ENCODE data around the gene ZCCHC14. TPM values are rescaled to one million over a fixed set of nuclear protein-coding genes. Genes with fewer than 3 reads are reported as not detected.
"Not testable (repeated sequence)": the region's sequence is repeated elsewhere in the genome, so short reads cannot be mapped to it uniquely, and the experiment has no call there.

The ZCCHC14 gene
- total RNA-seq, 1 donor from 2014 or later = 6.3 TPM

- intact Hi-C loops (cut with micrococcal nuclease) = not testable (repeated sequence)
These were observed 10.2 kb downstream of the ZCCHC14 start for GRCh38 chr16:87482670-87483069.

DNA sequence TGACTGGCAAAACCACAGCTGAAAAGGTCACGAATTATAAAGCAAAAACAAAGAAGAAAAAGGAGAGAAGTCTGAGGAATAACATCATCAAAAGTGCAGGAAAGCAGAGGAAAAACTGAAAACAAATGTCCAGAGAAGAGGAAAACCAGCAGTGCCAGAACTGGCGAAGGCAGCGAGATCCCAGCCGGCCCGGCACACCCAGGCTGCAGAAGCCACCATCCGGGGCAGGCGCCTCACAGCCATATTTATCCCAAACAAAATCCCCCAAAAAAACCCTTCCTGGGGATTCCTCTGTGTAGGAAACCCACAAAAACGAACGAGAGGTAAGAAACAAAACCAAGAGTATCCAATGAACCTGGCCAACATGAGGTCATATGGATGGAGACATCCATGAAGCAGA lies 10.6 kb downstream of the ZCCHC14 start:
- intact Hi-C loops (cut with micrococcal nuclease) = no loop called here

DNA sequence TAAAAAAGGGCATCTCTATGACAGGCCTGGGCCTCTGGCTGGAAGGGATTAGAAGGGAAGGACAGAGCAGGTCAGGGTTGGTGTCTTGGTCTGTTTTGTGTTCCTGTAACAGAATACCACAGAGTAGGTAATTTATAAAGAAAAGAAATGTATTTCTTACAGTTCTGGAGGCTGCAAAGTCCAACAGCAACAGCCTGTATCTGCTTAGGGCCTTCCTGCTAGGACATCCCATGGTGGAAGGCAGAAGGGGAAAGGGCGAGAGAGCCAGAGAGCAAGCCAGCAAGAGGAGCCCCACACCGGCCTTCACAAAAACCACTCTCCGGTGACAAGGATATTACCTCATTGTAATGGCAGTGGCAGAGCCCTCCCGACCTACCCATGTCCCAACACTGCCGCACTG lies 11.1 kb downstream of the ZCCHC14 start:
- intact Hi-C loops (cut with micrococcal nuclease) = not testable (repeated sequence)

GRCh38 chr16:87477209-87477981 lies 15.4 kb downstream of the ZCCHC14 start:
- intact Hi-C loops (cut with micrococcal nuclease) = not testable (repeated sequence)

DNA sequence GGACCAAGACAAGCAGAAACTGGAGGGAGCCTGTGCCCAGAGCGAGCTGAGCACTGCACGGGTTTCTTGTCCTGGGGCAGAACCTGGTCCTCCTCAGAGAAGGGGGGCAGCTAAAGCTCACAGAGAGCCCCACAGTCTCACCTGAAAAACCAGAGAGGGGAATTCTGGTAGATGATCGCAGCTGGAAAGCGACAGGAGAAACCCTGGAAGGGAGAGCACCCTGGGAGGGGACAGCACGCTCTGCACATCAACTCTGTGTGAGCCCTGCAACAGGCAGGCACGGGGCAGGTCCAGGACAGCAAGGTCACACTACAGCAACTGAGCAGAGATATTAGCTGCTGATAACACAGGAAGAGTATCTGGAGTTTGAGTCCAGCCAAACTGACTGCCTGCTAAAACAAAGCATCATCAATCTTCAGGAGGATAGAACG lies 18.2 kb downstream of the ZCCHC14 start:
- intact Hi-C loops (cut with micrococcal nuclease) = no loop called here

GRCh38 chr16:87474017-87474416 lies 18.8 kb downstream of the ZCCHC14 start:
- intact Hi-C loops (cut with micrococcal nuclease) = no loop called here

- intact Hi-C loops (cut with micrococcal nuclease) = no loop called here
These were observed 19.9 kb downstream of the ZCCHC14 start for GRCh38 chr16:87472935-87473334.

DNA sequence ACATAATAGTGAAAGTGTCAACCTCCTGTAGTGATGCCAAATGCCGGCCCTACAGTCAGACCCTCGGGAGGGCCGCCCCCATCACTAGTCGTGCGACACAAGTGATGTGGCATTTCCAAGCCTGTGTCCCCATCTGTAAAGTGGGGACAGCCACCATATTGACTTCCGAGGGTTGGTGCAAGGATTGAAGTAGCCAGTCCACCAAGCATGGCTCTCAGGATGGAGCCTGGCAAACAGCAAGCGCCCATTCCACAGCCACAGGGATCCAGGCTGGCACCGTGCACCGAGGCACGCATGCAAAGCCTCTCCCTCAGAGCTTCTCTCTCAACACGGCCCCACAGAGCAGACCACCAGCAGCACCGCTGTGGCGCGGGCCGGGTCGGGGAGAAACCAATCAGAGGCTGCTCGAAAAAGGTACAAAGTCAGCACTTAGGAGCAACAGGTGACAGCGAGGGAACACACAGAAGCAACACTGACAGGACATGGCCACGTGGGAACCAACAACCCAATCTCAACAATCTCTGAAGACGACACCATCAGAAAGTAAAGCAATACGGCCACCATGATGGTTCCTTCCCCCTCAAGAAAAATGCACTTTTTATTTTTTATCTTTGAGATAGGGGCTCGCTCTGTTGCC lies 20.6 kb downstream of the ZCCHC14 start:
- intact Hi-C loops (cut with micrococcal nuclease) = no loop called here

GRCh38 chr16:87471278-87472141 lies 21.3 kb downstream of the ZCCHC14 start:
- intact Hi-C loops (cut with micrococcal nuclease) = no loop called here

DNA sequence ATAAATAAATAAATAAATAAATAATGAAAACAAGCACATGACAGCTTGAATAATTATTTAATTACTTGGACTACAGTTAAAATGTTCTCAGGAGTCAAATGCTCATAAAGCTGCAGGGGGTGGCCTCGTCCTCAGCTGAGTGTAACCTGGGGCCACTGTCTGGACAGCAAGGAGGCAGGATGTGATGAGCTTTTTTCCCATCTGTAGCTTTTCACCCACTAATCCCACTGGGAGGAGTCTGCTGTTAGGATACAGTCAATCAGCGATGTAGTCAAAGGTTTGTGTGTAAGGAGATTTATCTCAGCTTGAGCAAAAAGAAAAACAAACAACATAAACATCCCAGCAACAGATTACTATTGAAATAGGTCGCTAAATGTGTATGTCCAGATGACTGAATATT lies 22.5 kb downstream of the ZCCHC14 start:
- intact Hi-C loops (cut with micrococcal nuclease) = no loop called here

GRCh38 chr16:87469169-87469568 lies 23.7 kb downstream of the ZCCHC14 start:
- intact Hi-C loops (cut with micrococcal nuclease) = no loop called here

DNA sequence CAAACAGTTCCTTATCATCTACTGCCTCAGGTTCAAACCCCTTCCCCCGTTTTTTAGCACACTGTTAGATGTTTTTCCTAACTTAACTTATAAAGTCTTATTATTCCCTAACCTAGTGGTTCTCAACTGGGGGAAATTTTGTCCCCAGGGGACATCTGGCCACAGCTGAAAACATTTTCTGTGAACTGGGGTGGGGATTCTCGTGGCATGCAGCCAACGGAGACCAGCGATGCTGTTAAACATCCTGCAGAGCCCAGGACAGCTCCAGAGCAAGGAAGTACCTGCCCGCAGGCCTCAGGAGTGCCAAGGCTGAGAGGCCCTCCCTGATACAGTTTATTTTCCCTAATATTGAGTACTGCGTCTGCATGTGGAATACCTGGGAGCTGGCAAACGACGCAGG lies 24.3 kb downstream of the ZCCHC14 start:
- intact Hi-C loops (cut with micrococcal nuclease) = no loop called here

DNA sequence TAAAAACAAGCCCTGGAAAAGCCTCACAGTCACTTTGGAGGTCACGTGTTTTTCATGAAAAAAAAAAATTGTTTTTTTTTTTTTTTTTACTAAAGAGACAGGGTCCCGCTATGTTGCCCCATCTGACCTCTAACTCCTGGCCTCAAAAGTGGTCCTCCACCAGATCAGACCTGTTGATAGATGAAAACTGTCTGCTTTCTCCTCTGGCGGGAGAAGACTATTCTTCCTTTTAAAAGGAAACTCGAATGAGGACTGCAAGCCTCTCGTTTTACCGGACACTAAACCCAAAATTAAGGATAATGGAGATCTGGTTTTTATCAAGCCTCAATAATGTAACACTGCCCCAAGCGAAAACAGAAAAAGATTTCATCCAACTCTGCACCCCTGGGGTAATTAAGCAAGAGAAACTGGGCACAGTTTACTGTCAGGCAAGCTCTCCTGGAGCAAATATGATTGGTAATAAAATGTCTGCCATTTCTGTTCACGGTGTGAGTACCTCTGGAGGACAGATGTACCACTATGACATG lies 25.8 kb downstream of the ZCCHC14 start:
- intact Hi-C loops (cut with micrococcal nuclease) = no loop called here

- intact Hi-C loops (cut with micrococcal nuclease) = loop anchor here (2.0 kb wide), 1 partner anchor 27 kb away; the partner anchor contains the start of gene ZCCHC14
These were observed 26.9 kb downstream of the ZCCHC14 start for GRCh38 chr16:87465879-87466278.

DNA sequence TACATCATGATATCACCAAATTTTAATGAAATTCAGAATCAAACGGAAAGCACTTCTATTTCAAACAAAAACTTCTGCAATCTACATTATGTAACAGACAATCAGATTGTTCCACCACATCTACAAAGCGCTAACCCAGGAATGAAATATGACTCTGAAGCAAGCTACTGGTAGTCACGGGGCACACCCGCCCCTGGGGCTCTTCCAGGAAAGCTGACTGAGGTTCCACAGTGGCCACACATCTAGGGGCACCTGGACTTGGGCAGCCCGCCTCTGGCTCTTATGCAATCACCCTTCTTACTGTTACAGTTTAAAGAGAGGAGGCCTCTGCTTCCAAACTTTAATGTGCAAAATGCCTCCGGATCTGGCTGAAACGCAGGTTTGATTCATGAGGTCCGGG lies 27.5 kb downstream of the ZCCHC14 start:
- intact Hi-C loops (cut with micrococcal nuclease) = loop anchor here (2.0 kb wide), 1 partner anchor 27 kb away; the partner anchor contains the start of gene ZCCHC14

DNA sequence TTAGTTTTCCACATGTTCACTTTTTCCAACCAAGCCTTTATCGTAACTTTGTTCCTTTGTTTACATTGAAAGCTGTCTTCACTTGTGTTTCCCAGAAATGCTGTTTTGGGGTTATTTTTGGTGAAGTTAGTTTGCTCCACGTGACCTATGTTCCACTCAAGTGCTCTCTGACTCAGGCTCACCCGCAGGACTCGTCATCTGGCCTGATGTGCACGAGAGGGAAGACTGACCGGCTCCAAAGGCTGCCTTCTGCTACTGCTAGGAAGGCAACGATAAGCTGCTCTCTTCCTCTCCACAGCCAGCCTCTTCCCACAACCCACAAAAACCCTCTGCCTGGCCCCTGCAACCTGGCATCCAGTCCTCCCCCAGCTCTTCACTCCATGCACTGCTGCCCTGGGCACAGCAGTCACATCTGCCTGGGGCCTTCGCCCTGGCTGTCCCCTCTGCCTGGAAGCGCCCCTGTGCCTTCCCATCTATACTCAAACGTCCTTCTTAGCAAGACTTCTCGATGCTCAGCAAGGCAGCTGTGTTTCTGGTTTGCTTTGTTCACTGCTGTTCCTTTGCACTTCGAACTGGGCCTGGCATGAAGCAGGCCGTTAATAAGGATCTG lies 28.0 kb downstream of the ZCCHC14 start:
- intact Hi-C loops (cut with micrococcal nuclease) = loop anchor here (2.0 kb wide), 1 partner anchor 28 kb away; the partner anchor contains the start of gene ZCCHC14

- intact Hi-C loops (cut with micrococcal nuclease) = loop anchor here (2.0 kb wide), 1 partner anchor 29 kb away; the partner anchor contains the start of gene ZCCHC14
These were observed 28.8 kb downstream of the ZCCHC14 start for GRCh38 chr16:87463722-87464690.

GRCh38 chr16:87461466-87461991 lies 31.3 kb downstream of the ZCCHC14 start:
- intact Hi-C loops (cut with micrococcal nuclease) = no loop called here

DNA sequence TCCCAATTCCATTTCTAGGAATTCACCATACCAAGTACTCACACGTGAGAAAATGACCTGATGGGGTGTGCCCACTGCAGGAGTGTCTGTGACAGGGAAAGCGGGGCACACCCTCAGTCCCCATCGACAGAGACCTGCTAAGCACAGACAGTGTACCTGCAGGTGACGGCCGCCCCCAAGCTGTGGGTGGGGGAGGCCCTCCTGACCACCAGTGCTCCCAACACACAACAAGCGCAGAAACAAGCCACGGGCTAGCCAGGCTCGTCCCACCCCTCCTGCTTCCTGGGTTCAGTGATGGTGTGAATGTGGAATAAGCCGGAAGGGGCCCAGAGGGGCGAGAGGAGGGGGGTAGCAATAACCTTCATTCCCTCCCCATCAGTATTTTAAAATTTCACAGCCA lies 31.9 kb downstream of the ZCCHC14 start:
- intact Hi-C loops (cut with micrococcal nuclease) = no loop called here

All from T-helper 1 cell treated with Interleukin-12 subunit alpha and Interleukin-12 subunit beta and Interleukin-4 antibody, amounts not matched to agents 30 ng/mL and 1 ng/mL, for 36 hours (primary cell).